Lower leg skin (tissue), 4 donors: ENCODE measurements around the gene CMYA5. TPM values are rescaled to one million over a fixed set of nuclear protein-coding genes. Genes with fewer than 3 reads are reported as not detected.

ENCODE experiments used
- DNase-seq, 2 donors: peaks; one replicate each; pipeline ENCODE4 v3.0.0-alpha.2; 2019; ENCODE audit warnings: low spot score in 2 of 2
- H3K4me3 ChIP-seq: fragments of 200-600 bp; sonication (generic); 2 replicates; pipeline ENCODE4 v1.5.1; 2017; ENCODE audit warnings: mild to moderate bottlenecking, low read depth; ENCODE audit not compliant: poor library complexity, severe bottlenecking
- POLR2A ChIP-seq, 2 donors: fragments of 450-650 bp; IDR thresholded peaks; one replicate each; pipeline ENCODE4 v1.6.1; 2016 to 2017; ENCODE audit warnings: antibody characterized with exemption in 2 of 2, mild to moderate bottlenecking in 1 of 2, moderate library complexity in 1 of 2
- WGBS, 2 donors: methylation state at CpG; one replicate each; pipeline ENCODE4 v1.1.5; 2018; 5-methylcytosine and 5-hydroxymethylcytosine counted together
- intact Hi-C: fragments of 100-400 bp; cut with DNase I; formaldehyde crosslinking; loops from one replicate; pipeline ENCODE4 v1.15.0; 2023; ENCODE audit warnings: low total_unique reads
- total RNA-seq, 4 donors: library from RNA; depleted of rRNA; stranded (reverse); fragments of >200 nt; gene quantifications; one replicate each; pipeline ENCODE4 v1.1.0, GENCODE V29; 2016
- TF ChIP-seq, protein P1 (sequence below), 3 donors: fragments of 450-650 bp; IDR thresholded peaks; one replicate each; pipeline ENCODE4 v1.5.1; 2016; ENCODE audit warnings: antibody characterized with exemption in 3 of 3, mild to moderate bottlenecking in 3 of 3, moderate library complexity in 2 of 3

CMYA5 gene
- total RNA-seq, 4 donors from 2014 or later: 5.7 to 16.4 (median 7.4) TPM

DNA sequence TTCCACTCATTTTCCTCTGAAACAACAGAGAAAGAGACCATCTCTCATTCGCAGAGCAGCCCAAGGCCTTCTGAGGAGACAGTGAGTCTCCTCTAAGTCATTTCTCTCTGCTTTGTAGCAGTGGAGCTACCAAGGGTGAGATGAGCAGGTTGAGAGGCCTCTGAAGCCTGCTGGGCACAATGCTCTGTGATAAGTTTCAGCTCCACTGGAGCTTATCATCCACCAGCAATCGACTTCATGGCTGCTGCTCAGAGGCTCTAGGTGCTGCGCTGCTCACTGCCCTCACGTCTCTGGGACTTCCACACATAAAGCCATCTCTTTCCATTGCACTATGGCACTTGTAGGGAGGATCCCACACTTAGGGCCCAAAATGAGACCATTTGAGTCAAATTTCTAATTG is 96.3 kb downstream of the CMYA5 start:
- H3K4me3 ChIP-seq: no peak overlapping the region
- intact Hi-C loops: no loop called here
- WGBS, 2 donors: 89 to 91% methylated on average over 4 of the region's 4 CpGs
- DNase-seq: no peak
- TF ChIP-seq, protein P1, sequence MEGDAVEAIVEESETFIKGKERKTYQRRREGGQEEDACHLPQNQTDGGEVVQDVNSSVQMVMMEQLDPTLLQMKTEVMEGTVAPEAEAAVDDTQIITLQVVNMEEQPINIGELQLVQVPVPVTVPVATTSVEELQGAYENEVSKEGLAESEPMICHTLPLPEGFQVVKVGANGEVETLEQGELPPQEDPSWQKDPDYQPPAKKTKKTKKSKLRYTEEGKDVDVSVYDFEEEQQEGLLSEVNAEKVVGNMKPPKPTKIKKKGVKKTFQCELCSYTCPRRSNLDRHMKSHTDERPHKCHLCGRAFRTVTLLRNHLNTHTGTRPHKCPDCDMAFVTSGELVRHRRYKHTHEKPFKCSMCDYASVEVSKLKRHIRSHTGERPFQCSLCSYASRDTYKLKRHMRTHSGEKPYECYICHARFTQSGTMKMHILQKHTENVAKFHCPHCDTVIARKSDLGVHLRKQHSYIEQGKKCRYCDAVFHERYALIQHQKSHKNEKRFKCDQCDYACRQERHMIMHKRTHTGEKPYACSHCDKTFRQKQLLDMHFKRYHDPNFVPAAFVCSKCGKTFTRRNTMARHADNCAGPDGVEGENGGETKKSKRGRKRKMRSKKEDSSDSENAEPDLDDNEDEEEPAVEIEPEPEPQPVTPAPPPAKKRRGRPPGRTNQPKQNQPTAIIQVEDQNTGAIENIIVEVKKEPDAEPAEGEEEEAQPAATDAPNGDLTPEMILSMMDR (IDR thresholded peaks at IDR 0.05): no peak
- TF ChIP-seq POLR2A (IDR thresholded peaks at IDR 0.05): no peak

DNA sequence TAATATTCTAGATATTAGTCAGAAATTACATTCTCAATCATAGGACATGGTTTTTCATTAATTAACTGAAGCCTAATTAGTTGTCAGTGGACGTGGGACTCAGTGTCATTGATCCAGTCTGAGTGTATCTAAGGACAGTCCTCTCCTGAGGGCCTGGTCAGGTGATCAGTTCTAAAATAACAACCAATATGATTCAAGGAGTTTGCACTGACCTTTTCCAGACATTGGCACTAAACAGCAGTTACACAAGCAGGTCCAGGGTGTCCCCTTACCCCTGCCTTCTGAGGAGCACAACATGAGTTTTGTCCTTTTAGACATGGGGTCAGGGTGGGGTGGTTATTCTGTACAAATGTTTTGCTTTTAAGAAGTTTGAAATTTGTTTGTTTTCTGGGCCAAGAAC is 97.8 kb downstream of the CMYA5 start:
- WGBS, 2 donors: 69 to 80% methylated on average over 1 of the region's 1 CpG
- no peak for DNase-seq
- no peak overlapping the region for H3K4me3 ChIP-seq
- TF ChIP-seq, protein P1 (IDR thresholded peaks at IDR 0.05): no peak
- no peak for TF ChIP-seq POLR2A (IDR thresholded peaks at IDR 0.05)
- intact Hi-C loops: no loop called here

DNA sequence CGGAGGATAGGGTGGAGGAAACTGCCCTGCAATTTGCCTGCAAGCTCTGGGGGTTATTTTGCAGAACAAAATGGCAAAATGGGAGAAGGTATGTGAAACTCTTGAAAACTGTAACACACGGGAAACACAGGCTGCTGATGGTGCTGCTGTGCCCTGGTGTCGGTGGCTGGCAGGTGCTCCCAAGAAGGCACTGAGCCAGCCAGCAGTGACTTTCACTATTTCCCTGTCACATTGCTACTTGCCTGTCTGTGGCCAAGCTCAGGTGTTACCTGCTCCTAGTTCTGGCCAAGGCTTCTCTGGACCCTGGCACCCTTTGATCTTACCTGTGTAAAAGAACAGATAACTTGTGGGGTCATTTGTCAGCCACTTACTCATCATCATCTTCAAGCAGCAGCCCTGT is 102.2 kb downstream of the CMYA5 start:
- no peak for DNase-seq
- no peak overlapping the region for H3K4me3 ChIP-seq
- intact Hi-C loops: no loop called here
- no peak for TF ChIP-seq POLR2A (IDR thresholded peaks at IDR 0.05)
- TF ChIP-seq, protein P1 (IDR thresholded peaks at IDR 0.05): no peak
- WGBS, 2 donors: 73 to 80% methylated on average over 3 of the region's 3 CpGs

DNA sequence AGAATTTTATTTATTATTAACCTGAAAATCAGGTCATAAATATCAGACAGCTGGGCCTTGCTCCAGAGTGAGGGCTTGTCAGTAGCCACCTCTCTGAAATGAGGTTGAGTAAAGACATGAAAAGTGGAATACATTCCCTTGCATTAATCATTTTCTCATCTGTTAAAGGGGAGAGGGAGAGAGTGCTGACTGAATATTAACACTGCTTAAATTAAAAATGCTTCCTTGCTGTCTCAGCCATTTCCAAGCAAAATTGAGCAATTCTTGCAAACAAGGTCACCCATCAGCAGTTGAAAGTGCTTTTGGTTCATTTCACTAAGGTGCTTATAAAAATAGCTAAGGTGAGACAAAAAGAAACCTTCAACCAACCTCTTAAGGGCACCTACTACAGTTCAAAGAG is 102.8 kb downstream of the CMYA5 start:
- intact Hi-C loops: no loop called here
- no peak overlapping the region for H3K4me3 ChIP-seq
- TF ChIP-seq, protein P1 (IDR thresholded peaks at IDR 0.05): no peak
- no peak for TF ChIP-seq POLR2A (IDR thresholded peaks at IDR 0.05)
- DNase-seq: no peak

DNA sequence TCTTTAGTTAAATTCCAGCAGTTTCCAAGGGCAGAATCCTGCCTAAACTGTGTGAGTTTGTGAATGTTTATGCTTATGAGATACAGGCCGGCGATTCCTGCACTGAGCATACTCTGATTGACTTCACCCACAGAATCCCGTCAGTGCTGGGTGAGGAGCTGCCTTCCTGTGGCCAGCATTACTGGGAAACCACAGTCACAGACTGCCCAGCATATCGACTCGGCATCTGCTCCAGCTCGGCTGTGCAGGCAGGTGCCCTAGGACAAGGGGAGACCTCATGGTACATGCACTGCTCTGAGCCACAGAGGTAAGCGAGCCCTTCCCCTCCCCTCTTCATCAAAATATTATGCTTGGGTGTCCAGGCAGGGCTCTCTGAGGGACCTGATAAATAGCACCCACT is 103.7 kb downstream of the CMYA5 start:
- WGBS, 2 donors: 96 to 97% methylated on average over 7 of the region's 7 CpGs
- DNase-seq: no peak
- no peak overlapping the region for H3K4me3 ChIP-seq
- TF ChIP-seq, protein P1 (IDR thresholded peaks at IDR 0.05): no peak
- TF ChIP-seq POLR2A (IDR thresholded peaks at IDR 0.05): no peak
- intact Hi-C loops: no loop called here

DNA sequence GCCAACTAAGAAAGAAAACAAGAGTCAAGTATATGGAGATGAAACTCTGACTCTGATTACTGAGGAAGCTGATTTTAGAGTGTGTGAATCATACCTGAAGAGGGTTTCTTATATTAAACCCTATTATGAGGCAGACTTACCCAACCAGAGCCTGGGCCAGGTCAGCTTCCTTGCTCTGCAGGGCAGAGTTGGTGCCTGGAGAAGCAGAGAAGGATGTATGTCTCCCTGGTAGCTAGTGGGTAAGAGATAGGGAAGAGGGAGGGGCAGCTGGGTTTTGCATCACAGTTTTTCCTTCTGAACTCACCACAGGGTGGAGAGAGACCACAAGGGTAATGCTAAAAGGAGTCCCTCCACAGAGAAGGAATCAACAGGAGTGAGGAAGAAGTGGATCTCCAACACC is 104.1 kb downstream of the CMYA5 start:
- TF ChIP-seq, protein P1 (IDR thresholded peaks at IDR 0.05): no peak
- TF ChIP-seq POLR2A (IDR thresholded peaks at IDR 0.05): no peak
- DNase-seq: no peak
- intact Hi-C loops: no loop called here
- no peak overlapping the region for H3K4me3 ChIP-seq
